Subcutaneous adipose tissue (tissue), 4 donors: ENCODE measurements around the gene SKAP1. TPM values are rescaled to one million over a fixed set of nuclear protein-coding genes. Genes with fewer than 3 reads are reported as not detected.

ENCODE experiments used
- total RNA-seq, 4 donors: library from RNA; depleted of rRNA; stranded (reverse); fragments of >200 nt; gene quantifications; one replicate each; pipeline ENCODE4 v1.1.0, GENCODE V29; 2016
- TF ChIP-seq, protein P1 (sequence below): fragments of 450-650 bp; IDR thresholded peaks from one replicate; pipeline ENCODE4 v1.5.1; 2016; ENCODE audit warnings: low read depth, mild to moderate bottlenecking, control low read depth, antibody characterized with exemption, moderate library complexity

SKAP1 gene
- total RNA-seq, 4 donors from 2014 or later, result 2.5 to 3.9 (median 3.1) TPM; not detected in 1

DNA sequence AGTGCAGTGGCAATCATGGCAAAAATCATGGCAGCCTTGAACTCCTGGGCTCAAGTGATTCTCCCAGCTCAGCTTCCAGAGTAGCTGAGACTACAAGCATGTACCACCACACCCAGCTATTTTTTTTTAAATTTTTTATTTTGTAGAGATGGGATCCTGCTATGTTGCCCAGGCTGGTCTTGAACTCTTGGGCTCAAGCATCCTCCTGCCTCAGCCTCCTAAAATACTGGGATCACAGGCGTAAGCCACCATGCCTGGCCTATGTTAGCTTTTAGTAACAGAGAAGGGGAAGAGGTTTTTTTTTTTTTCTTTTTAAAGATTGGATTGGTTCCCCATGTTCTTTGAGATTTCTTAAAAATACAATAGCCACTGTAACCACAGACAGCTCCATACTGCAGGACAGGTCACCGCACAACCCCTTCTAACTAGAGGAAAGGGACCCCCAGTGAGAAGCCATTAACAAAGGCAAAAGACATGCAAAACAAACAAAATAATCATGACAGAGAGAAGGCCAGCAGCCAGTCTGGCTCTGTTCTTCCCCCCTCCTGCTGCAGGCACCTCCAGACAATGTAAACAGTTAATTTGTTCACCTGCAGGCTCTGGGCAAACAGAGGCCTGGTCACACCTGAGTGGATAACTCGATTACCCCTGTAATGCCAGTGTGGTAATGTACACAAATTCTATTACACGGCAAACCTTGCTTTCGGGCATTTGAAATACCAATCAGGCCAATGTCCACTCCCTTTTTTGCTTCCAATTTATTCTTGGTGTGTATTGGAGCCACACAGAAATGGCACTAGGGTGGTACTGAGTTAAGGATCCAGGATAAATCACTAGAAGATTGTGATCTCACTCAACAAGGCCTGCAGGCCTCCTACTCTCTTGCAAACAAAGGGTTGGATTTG, 269.6 kb downstream of the SKAP1 start:
- TF ChIP-seq, protein P1, sequence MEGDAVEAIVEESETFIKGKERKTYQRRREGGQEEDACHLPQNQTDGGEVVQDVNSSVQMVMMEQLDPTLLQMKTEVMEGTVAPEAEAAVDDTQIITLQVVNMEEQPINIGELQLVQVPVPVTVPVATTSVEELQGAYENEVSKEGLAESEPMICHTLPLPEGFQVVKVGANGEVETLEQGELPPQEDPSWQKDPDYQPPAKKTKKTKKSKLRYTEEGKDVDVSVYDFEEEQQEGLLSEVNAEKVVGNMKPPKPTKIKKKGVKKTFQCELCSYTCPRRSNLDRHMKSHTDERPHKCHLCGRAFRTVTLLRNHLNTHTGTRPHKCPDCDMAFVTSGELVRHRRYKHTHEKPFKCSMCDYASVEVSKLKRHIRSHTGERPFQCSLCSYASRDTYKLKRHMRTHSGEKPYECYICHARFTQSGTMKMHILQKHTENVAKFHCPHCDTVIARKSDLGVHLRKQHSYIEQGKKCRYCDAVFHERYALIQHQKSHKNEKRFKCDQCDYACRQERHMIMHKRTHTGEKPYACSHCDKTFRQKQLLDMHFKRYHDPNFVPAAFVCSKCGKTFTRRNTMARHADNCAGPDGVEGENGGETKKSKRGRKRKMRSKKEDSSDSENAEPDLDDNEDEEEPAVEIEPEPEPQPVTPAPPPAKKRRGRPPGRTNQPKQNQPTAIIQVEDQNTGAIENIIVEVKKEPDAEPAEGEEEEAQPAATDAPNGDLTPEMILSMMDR, result no peak

DNA sequence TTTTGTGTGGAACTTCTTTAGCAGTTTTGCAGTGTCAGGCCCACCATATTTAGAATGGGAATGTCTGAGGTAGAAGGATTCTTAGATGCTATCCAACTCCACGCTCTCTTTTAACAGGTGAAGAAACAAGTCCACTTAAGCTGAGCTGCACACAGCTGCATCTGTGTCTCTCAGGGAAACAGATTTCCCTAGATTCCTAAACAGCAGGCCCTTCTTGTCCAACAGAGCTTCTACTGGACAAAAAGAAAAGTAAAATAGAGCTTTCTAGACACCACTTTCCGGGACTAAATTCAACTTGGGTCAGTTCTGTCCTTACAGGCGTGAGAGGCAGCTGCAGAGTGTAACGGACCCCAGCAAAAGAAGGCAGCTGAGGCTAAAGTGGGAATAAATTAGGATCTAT, 270.8 kb downstream of the SKAP1 start:
- TF ChIP-seq, protein P1, result no peak

DNA sequence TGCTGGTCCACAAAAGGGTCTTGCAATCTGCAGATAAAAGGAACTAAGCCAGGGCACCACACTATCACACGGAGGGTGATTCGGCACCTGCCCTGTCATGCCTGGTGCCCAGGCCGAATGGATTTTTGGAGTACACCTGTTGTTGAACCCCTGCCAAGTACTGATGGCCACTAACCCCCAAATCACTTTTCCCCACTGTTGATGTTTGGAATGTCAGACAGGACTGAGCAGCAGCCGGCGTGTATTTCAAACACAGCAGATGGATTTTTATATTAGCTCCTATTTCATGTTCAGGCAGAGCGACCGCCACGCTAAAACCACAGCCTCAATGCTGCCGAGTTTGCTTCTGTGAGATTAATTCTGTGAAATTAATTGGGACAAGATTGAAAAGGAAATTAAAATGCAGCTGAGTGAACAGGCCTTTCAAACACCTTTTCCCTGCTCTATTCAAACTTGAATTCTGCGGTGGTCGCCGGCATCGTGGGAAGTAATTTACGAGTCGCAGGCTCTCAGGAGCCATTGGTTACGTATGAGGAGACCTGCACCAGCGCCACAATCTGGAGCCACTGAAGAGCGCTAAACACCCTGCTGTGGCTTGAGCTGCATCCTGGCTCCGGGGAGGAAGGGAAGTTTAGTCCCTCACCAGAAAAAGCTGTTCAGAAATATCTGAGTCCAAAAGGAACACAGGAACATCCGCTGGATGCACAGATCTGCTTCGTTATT, 274.0 kb downstream of the SKAP1 start:
- TF ChIP-seq, protein P1, result no peak

DNA sequence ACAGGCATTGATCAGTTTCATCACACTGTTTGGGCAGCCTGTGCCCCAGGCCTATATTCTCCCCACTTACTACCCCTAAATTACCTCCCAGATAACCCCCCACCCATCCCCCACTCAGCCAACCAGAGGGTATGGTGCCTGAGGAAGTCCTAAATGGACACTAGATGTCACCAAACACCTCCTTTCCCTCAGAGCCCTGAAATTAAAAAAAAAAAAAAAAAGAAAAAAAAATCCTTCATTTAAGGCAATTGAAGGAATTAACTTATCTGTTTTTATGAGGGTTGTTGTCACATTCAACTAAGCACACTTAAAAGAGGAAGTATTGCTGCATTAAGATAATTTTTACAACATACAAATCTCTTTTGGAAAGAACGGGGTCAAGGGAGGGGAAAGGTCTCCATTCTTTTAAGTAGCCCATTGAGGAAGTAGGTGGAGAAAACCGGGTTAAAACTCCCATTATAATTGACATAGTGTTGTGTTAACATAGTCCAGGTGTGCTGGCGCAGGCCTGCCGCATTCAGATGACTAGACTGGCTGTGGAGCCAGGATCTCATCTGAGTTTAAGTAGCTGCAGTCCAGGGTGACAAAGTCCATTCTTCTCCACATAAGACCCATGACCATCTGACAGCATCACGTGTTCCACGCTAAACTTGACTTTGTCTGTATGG, 276.2 kb downstream of the SKAP1 start:
- TF ChIP-seq, protein P1, result no peak

DNA sequence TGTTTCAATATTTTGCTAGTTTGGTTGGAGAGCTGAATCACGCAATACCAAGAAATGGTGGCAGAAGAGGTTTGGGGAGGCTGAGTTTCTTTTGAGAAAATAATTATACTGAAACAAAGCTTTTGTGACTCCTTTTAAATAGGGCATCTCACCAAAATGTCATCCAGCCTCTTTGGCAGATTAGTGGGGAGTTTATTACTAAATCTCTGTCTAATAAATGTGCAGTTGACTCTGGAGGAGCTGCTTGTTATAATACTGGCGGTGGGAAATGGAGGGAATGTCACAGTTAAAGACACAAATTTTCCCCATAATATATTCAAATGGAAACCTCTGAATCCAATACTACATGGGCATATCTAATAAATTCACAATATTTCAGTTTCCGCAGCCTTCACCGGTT, 277.7 kb downstream of the SKAP1 start:
- TF ChIP-seq, protein P1, result no peak

DNA sequence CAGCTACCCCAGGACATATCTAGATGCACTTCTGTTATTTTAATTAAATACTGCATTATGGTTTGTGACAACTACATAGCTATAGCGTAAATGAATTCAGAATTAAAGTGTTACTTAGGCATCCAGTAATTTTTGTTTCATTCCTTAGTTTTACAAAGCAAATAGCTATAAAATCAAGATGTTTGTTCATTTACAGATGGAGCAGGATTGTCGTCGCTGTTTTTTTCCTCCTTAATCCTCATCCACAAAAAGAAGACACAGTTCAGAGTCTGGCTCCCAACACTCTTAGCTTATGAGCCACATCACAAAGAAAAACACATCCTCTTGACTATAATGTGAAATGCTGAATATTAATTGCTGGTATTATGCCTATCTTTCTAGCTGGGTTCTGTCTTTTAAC, 278.8 kb downstream of the SKAP1 start:
- TF ChIP-seq, protein P1, result no peak

DNA sequence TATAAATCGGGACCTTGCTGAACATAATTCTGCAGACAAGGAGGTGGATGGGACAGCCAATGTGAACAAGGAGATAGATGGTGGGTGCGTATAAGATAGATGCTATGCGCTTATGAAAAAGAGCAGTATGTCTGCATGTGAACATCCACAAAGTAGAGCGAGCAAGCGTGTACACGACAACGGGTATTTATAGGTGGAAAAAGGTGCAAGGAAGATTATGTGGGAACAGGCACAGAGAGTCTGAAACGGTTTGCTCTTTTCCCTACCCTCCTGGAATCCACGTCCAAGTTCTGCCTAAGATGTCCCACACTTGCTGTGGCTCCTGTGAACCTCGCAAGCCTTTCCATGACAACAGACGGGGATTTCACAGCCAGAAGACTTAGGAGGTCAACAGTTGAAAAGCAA, 279.4 kb downstream of the SKAP1 start:
- TF ChIP-seq, protein P1, result no peak
